ENCODE results near the gene ARF6.
"Not testable (repeated sequence)": the region's sequence is repeated elsewhere in the genome, so short reads cannot be mapped to it uniquely, and the experiment has no call there.

ARF6 gene

GRCh38 chr14:49892636-49893308, at the start of gene ARF6:
Gene ARF6, plus strand, starts transcription at chr14:49893082. Its CDS starts 655 bp downstream, at chr14:49893737.
- peak; percentile 96 to 97 for DNase-seq

GRCh38 chr14:49849213-49849847, 43.6 kb upstream of the ARF6 start:
- DNase-seq = no peak

- DNase-seq = no peak
Observed at GRCh38 chr14:49851813-49852212, 41.1 kb upstream of the ARF6 start.

- peak; percentile 80 to 88 for DNase-seq
Observed at GRCh38 chr14:49852301-49853157, 40.4 kb upstream of the ARF6 start, which contains the start of gene NEMF. Gene NEMF, minus strand, starts transcription at chr14:49852788. Its CDS starts 35 bp downstream, at chr14:49852753.

- no peak for DNase-seq
Observed at GRCh38 chr14:49853158-49853477, 39.8 kb upstream of the ARF6 start.

- DNase-seq = peak; percentile 79 to 82
Observed at GRCh38 chr14:49853572-49854375, 39.1 kb upstream of the ARF6 start.

- DNase-seq = no peak
Observed at GRCh38 chr14:49857427-49858003, 35.4 kb upstream of the ARF6 start.

- no peak for DNase-seq
Observed at GRCh38 chr14:49858383-49858782, 34.5 kb upstream of the ARF6 start.

GRCh38 chr14:49860988-49861698, 31.7 kb upstream of the ARF6 start:
- DNase-seq = no peak

GRCh38 chr14:49861699-49862088, 31.2 kb upstream of the ARF6 start:
- peak; percentile 76 for DNase-seq

GRCh38 chr14:49862089-49862673, 30.7 kb upstream of the ARF6 start:
- DNase-seq = peak; percentile 86 to 91

- DNase-seq = peak; percentile 53 to 73
Observed at GRCh38 chr14:49863487-49864281, 29.2 kb upstream of the ARF6 start.

GRCh38 chr14:49865431-49865859, 27.4 kb upstream of the ARF6 start:
- peak; percentile 78 to 82 for DNase-seq

- peak; percentile 98 for DNase-seq
Observed at GRCh38 chr14:49867831-49868719, 24.8 kb upstream of the ARF6 start.

GRCh38 chr14:49868720-49869114, 24.2 kb upstream of the ARF6 start:
- no peak for DNase-seq

GRCh38 chr14:49870908-49871307, 22.0 kb upstream of the ARF6 start:
- no peak for DNase-seq

GRCh38 chr14:49873548-49873947, 19.3 kb upstream of the ARF6 start:
- DNase-seq = not testable (repeated sequence)

- no peak for DNase-seq
Observed at GRCh38 chr14:49875640-49876198, 17.2 kb upstream of the ARF6 start.

- DNase-seq = no peak
Observed at GRCh38 chr14:49876563-49877127, 16.2 kb upstream of the ARF6 start.
